ENCODE results near the gene BTBD2. TPM values are rescaled to one million over a fixed set of nuclear protein-coding genes. Genes with fewer than 3 reads are reported as not detected.

The BTBD2 gene
- total RNA-seq, 4 donors from 2014 or later, result 52.8 to 137 (median 77.1) TPM

GRCh38 chr19:2039959-2040646, 24.6 kb upstream of the BTBD2 start:
- DNase-seq (ENCODE audit: extremely low spot score), result no peak
- Histone ChIP-seq H3K36me3 (peaks cover 38 to 69% (median 65%) of the 10 kb centered on the region in 4 donors), H3K4me1 (peaks cover 55 to 75% (median 71%) of the 10 kb centered on the region in 4 donors), H3K9me3 (peaks cover 0 to 11% (median 8%) of the 10 kb centered on the region in 4 donors), H3K27ac (replicated peaks in 1 of 4) (peak overlapping the region; percentile 99 to 100 (median 100)), H3K27me3 (no peaks in the 10 kb centered on the region), H3K4me3 (no peak overlapping the region)
- intact Hi-C loops (cut with DNase I), result no loop called here
- no peak for TF ChIP-seq POLR2A (IDR thresholded peaks at IDR 0.05; ENCODE audit: low read depth)
- TF ChIP-seq EP300 (IDR thresholded peaks at IDR 0.05), result no peak
- TF ChIP-seq POLR2AphosphoS5 (IDR thresholded peaks at IDR 0.05), result no peak
- no peak for TF ChIP-seq CTCF (IDR thresholded peaks at IDR 0.05)
- 62% methylated on average over 2 of the region's 20 CpGs for WGBS

GRCh38 chr19:2039089-2039958, 23.8 kb upstream of the BTBD2 start:
- intact Hi-C loops (cut with DNase I), result no loop called here
- DNase-seq (ENCODE audit: extremely low spot score), result no peak
- Histone ChIP-seq H3K4me1 (peaks cover 47 to 75% (median 70%) of the 10 kb centered on the region in 4 donors), H3K4me3 (no peak overlapping the region), H3K9me3 (peaks cover 0 to 12% (median 8%) of the 10 kb centered on the region in 4 donors), H3K27me3 (no peaks in the 10 kb centered on the region), H3K27ac (replicated peaks in 1 of 4) (peak overlapping the region; percentile 99 to 100 (median 100)), H3K36me3 (peaks cover 37 to 61% (median 57%) of the 10 kb centered on the region in 4 donors)
- WGBS, result 87% methylated on average over 24 of the region's 30 CpGs
- TF ChIP-seq CTCF (IDR thresholded peaks at IDR 0.05), result no peak
- no peak for TF ChIP-seq POLR2A (IDR thresholded peaks at IDR 0.05; ENCODE audit: low read depth)
- no peak for TF ChIP-seq POLR2AphosphoS5 (IDR thresholded peaks at IDR 0.05)
- TF ChIP-seq EP300 (IDR thresholded peaks at IDR 0.05), result no peak

- H3K4me3 ChIP-seq, result no peak overlapping the region
- peaks cover 42 to 75% (median 69%) of the 10 kb centered on the region in 4 donors for H3K4me1 ChIP-seq
- peaks cover 36 to 55% (median 52%) of the 10 kb centered on the region in 4 donors for H3K36me3 ChIP-seq
- TF ChIP-seq POLR2AphosphoS5 (IDR thresholded peaks at IDR 0.05) (no peak), CTCF (IDR thresholded peaks at IDR 0.05) (no peak)
- intact Hi-C loops (cut with DNase I), result no loop called here
- no peaks in the 10 kb centered on the region for H3K27me3 ChIP-seq
- DNase-seq (ENCODE audit: extremely low spot score), result no peak
- WGBS, result 84% methylated on average over 37 of the region's 44 CpGs
- peak overlapping the region; percentile 35 to 100 (median 100) for H3K27ac ChIP-seq (replicated peaks in 1 of 4)
- peaks cover 0 to 12% (median 8%) of the 10 kb centered on the region in 4 donors for H3K9me3 ChIP-seq
Observed at GRCh38 chr19:2038284-2039088, 23.0 kb upstream of the BTBD2 start.

- WGBS, result 70% methylated on average over 22 of the region's 24 CpGs
- TF ChIP-seq POLR2AphosphoS5 (IDR thresholded peaks at IDR 0.05) (peak in 1 of 2 donors; percentile 28), EP300 (IDR thresholded peaks at IDR 0.05) (no peak)
- intact Hi-C loops (cut with DNase I), result no loop called here
- Histone ChIP-seq H3K9me3 (peaks cover 0 to 12% (median 8%) of the 10 kb centered on the region in 4 donors), H3K27ac (replicated peaks in 1 of 4) (peak overlapping the region; percentile 20 to 100 (median 67)), H3K4me1 (peaks cover 42 to 75% (median 69%) of the 10 kb centered on the region in 4 donors), H3K36me3 (peaks cover 32 to 48% (median 45%) of the 10 kb centered on the region in 4 donors), H3K27me3 (no peaks in the 10 kb centered on the region), H3K4me3 (no peak overlapping the region)
- no peak for DNase-seq (ENCODE audit: extremely low spot score)
Observed at GRCh38 chr19:2037651-2038255, 22.2 kb upstream of the BTBD2 start.

All from esophagus muscularis mucosa (tissue), 4 donors.